Activated naive CD8-positive, alpha-beta T cell treated with anti-CD3 and anti-CD28 coated beads for 36 hours (primary cell): ENCODE results near the gene NTM. TPM values are rescaled to one million over a fixed set of nuclear protein-coding genes. Genes with fewer than 3 reads are reported as not detected.

Source experiments
- DNase-seq: peaks from one replicate; pipeline ENCODE4 v3.0.0; 2021
- H3K27ac Mint-ChIP-seq: one replicate; pipeline ENCODE4 v1.8.0; 2022; ENCODE audit warnings: mild to moderate bottlenecking, moderate library complexity, mixed read lengths
- H3K27me3 Mint-ChIP-seq: one replicate; pipeline ENCODE4 v1.8.0; 2022; ENCODE audit warnings: mild to moderate bottlenecking, mixed read lengths
- H3K36me3 Mint-ChIP-seq: one replicate; pipeline ENCODE4 v1.8.0; 2021; ENCODE audit warnings: mild to moderate bottlenecking, mixed read lengths
- H3K4me1 Mint-ChIP-seq: one replicate; pipeline ENCODE4 v1.8.0; 2021; ENCODE audit warnings: mixed read lengths
- H3K4me3 Mint-ChIP-seq: one replicate; pipeline ENCODE4 v1.8.0; 2022; ENCODE audit warnings: mild to moderate bottlenecking, moderate library complexity, mixed read lengths
- H3K9me3 Mint-ChIP-seq: one replicate; pipeline ENCODE4 v1.8.0; 2022; ENCODE audit warnings: mixed read lengths
- total RNA-seq, 2 experiments: library from RNA; stranded (reverse); gene quantifications; one replicate each; pipeline ENCODE4 v1.2.3, GENCODE V29; 2021

NTM gene
- total RNA-seq, 2 experiments from 2014 or later = not detected

GRCh38 chr11:132185726-132186592 lies 815.5 kb downstream of the NTM start:
- H3K4me1 Mint-ChIP-seq = no peaks in the 10 kb centered on the region
- no peak overlapping the region for H3K4me3 Mint-ChIP-seq
- no peaks in the 10 kb centered on the region for H3K36me3 Mint-ChIP-seq
- peaks cover 3% of the 10 kb centered on the region for H3K9me3 Mint-ChIP-seq
- H3K27me3 Mint-ChIP-seq = no peaks in the 10 kb centered on the region
- H3K27ac Mint-ChIP-seq = no peak overlapping the region
- DNase-seq = no peak

GRCh38 chr11:132186699-132187098 lies 816.3 kb downstream of the NTM start:
- Mint-ChIP-seq H3K9me3 (no peaks in the 10 kb centered on the region), H3K36me3 (no peaks in the 10 kb centered on the region), H3K4me3 (no peak overlapping the region), H3K27ac (no peak overlapping the region), H3K27me3 (no peaks in the 10 kb centered on the region), H3K4me1 (no peaks in the 10 kb centered on the region)
- no peak for DNase-seq

- H3K36me3 Mint-ChIP-seq = no peaks in the 10 kb centered on the region
- no peak for DNase-seq
- H3K27ac Mint-ChIP-seq = no peak overlapping the region
- H3K4me1 Mint-ChIP-seq = no peaks in the 10 kb centered on the region
- peaks cover 2% of the 10 kb centered on the region for H3K9me3 Mint-ChIP-seq
- H3K4me3 Mint-ChIP-seq = no peak overlapping the region
- no peaks in the 10 kb centered on the region for H3K27me3 Mint-ChIP-seq
These were observed 817.0 kb downstream of the NTM start for GRCh38 chr11:132187386-132187785.

GRCh38 chr11:132187814-132188213 lies 817.4 kb downstream of the NTM start:
- no peaks in the 10 kb centered on the region for H3K27me3 Mint-ChIP-seq
- no peak overlapping the region for H3K4me3 Mint-ChIP-seq
- no peak for DNase-seq
- H3K27ac Mint-ChIP-seq = no peak overlapping the region
- no peaks in the 10 kb centered on the region for H3K36me3 Mint-ChIP-seq
- H3K4me1 Mint-ChIP-seq = no peaks in the 10 kb centered on the region
- H3K9me3 Mint-ChIP-seq = peaks cover 2% of the 10 kb centered on the region

GRCh38 chr11:132196928-132197327 lies 826.5 kb downstream of the NTM start:
- Mint-ChIP-seq H3K27me3 (no peaks in the 10 kb centered on the region), H3K4me1 (no peaks in the 10 kb centered on the region), H3K4me3 (no peak overlapping the region), H3K9me3 (peaks cover 12% of the 10 kb centered on the region), H3K36me3 (no peaks in the 10 kb centered on the region), H3K27ac (no peak overlapping the region)
- DNase-seq = no peak

GRCh38 chr11:132200353-132200936 lies 830.0 kb downstream of the NTM start:
- H3K36me3 Mint-ChIP-seq = no peaks in the 10 kb centered on the region
- H3K4me3 Mint-ChIP-seq = no peak overlapping the region
- no peaks in the 10 kb centered on the region for H3K4me1 Mint-ChIP-seq
- DNase-seq = no peak
- no peak overlapping the region for H3K27ac Mint-ChIP-seq
- no peaks in the 10 kb centered on the region for H3K27me3 Mint-ChIP-seq
- H3K9me3 Mint-ChIP-seq = peaks cover 4% of the 10 kb centered on the region

- H3K36me3 Mint-ChIP-seq = no peaks in the 10 kb centered on the region
- H3K4me3 Mint-ChIP-seq = no peak overlapping the region
- H3K27ac Mint-ChIP-seq = no peak overlapping the region
- no peaks in the 10 kb centered on the region for H3K27me3 Mint-ChIP-seq
- H3K4me1 Mint-ChIP-seq = no peaks in the 10 kb centered on the region
- peaks cover 1% of the 10 kb centered on the region for H3K9me3 Mint-ChIP-seq
- DNase-seq = no peak
These were observed 832.2 kb downstream of the NTM start for GRCh38 chr11:132202621-132203020.

GRCh38 chr11:132205006-132205405 lies 834.6 kb downstream of the NTM start:
- H3K27ac Mint-ChIP-seq = no peak overlapping the region
- no peaks in the 10 kb centered on the region for H3K4me1 Mint-ChIP-seq
- H3K36me3 Mint-ChIP-seq = no peaks in the 10 kb centered on the region
- no peak overlapping the region for H3K4me3 Mint-ChIP-seq
- DNase-seq = no peak
- no peaks in the 10 kb centered on the region for H3K9me3 Mint-ChIP-seq
- H3K27me3 Mint-ChIP-seq = no peaks in the 10 kb centered on the region

- Mint-ChIP-seq H3K36me3 (no peaks in the 10 kb centered on the region), H3K9me3 (no peaks in the 10 kb centered on the region), H3K27ac (no peak overlapping the region), H3K4me3 (no peak overlapping the region), H3K27me3 (no peaks in the 10 kb centered on the region), H3K4me1 (no peaks in the 10 kb centered on the region)
- DNase-seq = no peak
These were observed 835.1 kb downstream of the NTM start for GRCh38 chr11:132205496-132205895.

GRCh38 chr11:132206993-132207392 lies 836.6 kb downstream of the NTM start:
- Mint-ChIP-seq H3K4me1 (no peaks in the 10 kb centered on the region), H3K27me3 (no peaks in the 10 kb centered on the region), H3K9me3 (no peaks in the 10 kb centered on the region), H3K4me3 (no peak overlapping the region), H3K36me3 (no peaks in the 10 kb centered on the region), H3K27ac (no peak overlapping the region)
- DNase-seq = no peak

- no peak overlapping the region for H3K27ac Mint-ChIP-seq
- no peak overlapping the region for H3K4me3 Mint-ChIP-seq
- H3K4me1 Mint-ChIP-seq = no peaks in the 10 kb centered on the region
- H3K36me3 Mint-ChIP-seq = no peaks in the 10 kb centered on the region
- no peaks in the 10 kb centered on the region for H3K9me3 Mint-ChIP-seq
- no peak for DNase-seq
- no peaks in the 10 kb centered on the region for H3K27me3 Mint-ChIP-seq
These were observed 838.2 kb downstream of the NTM start for GRCh38 chr11:132208477-132209055.

GRCh38 chr11:132211479-132211878 lies 841.1 kb downstream of the NTM start:
- Mint-ChIP-seq H3K9me3 (no peaks in the 10 kb centered on the region), H3K27me3 (no peaks in the 10 kb centered on the region), H3K36me3 (no peaks in the 10 kb centered on the region), H3K4me1 (no peaks in the 10 kb centered on the region), H3K4me3 (no peak overlapping the region), H3K27ac (no peak overlapping the region)
- no peak for DNase-seq

- no peak for DNase-seq
- no peak overlapping the region for H3K27ac Mint-ChIP-seq
- H3K27me3 Mint-ChIP-seq = no peaks in the 10 kb centered on the region
- no peak overlapping the region for H3K4me3 Mint-ChIP-seq
- H3K36me3 Mint-ChIP-seq = no peaks in the 10 kb centered on the region
- no peaks in the 10 kb centered on the region for H3K4me1 Mint-ChIP-seq
- H3K9me3 Mint-ChIP-seq = no peaks in the 10 kb centered on the region
These were observed 847.4 kb downstream of the NTM start for GRCh38 chr11:132217856-132218255.

- no peak overlapping the region for H3K27ac Mint-ChIP-seq
- H3K4me3 Mint-ChIP-seq = no peak overlapping the region
These were observed 850.1 kb downstream of the NTM start for GRCh38 chr11:132220474-132220873.

GRCh38 chr11:132222345-132222744 lies 851.9 kb downstream of the NTM start:
- no peaks in the 10 kb centered on the region for H3K9me3 Mint-ChIP-seq
- no peaks in the 10 kb centered on the region for H3K27me3 Mint-ChIP-seq
- H3K4me1 Mint-ChIP-seq = no peaks in the 10 kb centered on the region
- no peak overlapping the region for H3K4me3 Mint-ChIP-seq
- no peak for DNase-seq
- no peak overlapping the region for H3K27ac Mint-ChIP-seq
- H3K36me3 Mint-ChIP-seq = no peaks in the 10 kb centered on the region

More at GRCh38 chr11:132220474-132220873, 850.1 kb downstream of the NTM start:
- no peak for DNase-seq
- Mint-ChIP-seq H3K9me3 (no peaks in the 10 kb centered on the region), H3K36me3 (no peaks in the 10 kb centered on the region), H3K27me3 (no peaks in the 10 kb centered on the region), H3K4me1 (no peaks in the 10 kb centered on the region)
